AG04450 (cell line): ENCODE results near the gene FRMD4B. TPM values are rescaled to one million over a fixed set of nuclear protein-coding genes. Genes with fewer than 3 reads are reported as not detected.

Experiments
- CTCF ChIA-PET: fragments of 300-600, 350-600 bp; formaldehyde crosslinking; extraction: SDS; loops from one replicate; lab custom pipeline; 2022; ENCODE audit warnings: antibody characterized with exemption, inconsistent platforms; lab: Charles Lee
- POLR2A ChIA-PET: fragments of 350-600 bp; formaldehyde crosslinking; extraction: SDS; loops from one replicate; lab custom pipeline; 2021; ENCODE audit warnings: antibody characterized with exemption, inconsistent platforms; lab: Yijun Ruan, JAX
- DNase-seq: peaks from one replicate; pipeline ENCODE4 v3.0.0-alpha.2; 2011; ENCODE audit warnings: low read depth, low spot score
- H3K27ac ChIP-seq: one replicate; pipeline ENCODE4 v1.5.1; 2012; ENCODE audit warnings: low read depth, low read length, control low read depth
- H3K27me3 ChIP-seq: one replicate; pipeline ENCODE4 v1.6.0; 2012; ENCODE audit warnings: low read length; ENCODE audit not compliant: control insufficient read depth, insufficient read depth
- H3K4me3 ChIP-seq: 2 replicates; pipeline ENCODE4 v1.5.1; 2011; ENCODE audit warnings: mild to moderate bottlenecking, low read depth, low read length, control low read depth
- H3K9me3 ChIP-seq: 2 replicates; pipeline ENCODE4 v1.5.1; 2012; ENCODE audit warnings: low read length; ENCODE audit not compliant: control insufficient read depth, insufficient read depth
- polyA plus RNA-seq: library from polyadenylated mRNA; depleted of rRNA; stranded (reverse); fragments of >200 nt; gene quantifications from 2 replicates; pipeline ENCODE4 v1.2.3, GENCODE V29; 2011
- TF ChIP-seq, protein P1 (sequence below): IDR thresholded peaks from 2 replicates; pipeline ENCODE4 v1.5.1; 2011; ENCODE audit warnings: low read depth, low read length, control low read depth, inconsistent platforms

The FRMD4B gene
- polyA plus RNA-seq, 1 experiment = 0.09 TPM

DNA sequence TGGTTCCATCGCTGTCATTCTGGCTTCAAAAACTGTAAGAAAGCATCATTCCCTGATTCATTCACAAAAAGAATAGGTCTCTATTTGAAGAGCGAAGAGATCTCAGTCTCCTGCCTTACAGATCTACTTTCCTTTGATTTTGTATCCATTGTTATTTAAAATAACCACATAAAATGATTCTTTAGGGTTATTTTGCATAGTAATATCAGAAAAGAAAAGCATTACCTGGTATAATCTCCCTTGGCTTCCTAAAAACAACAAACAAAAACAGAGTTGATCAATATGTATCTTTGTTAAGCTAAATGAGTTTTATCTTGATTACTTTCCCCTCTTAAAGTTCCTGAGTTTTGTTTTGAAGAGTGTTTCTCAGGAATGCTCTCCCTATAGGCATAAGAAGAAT, 136.9 kb downstream of the FRMD4B start:
- Histone ChIP-seq H3K27ac (no peak overlapping the region), H3K9me3 (no peaks in the 10 kb centered on the region), H3K4me3 (no peak overlapping the region), H3K27me3 (peaks cover 21% of the 10 kb centered on the region)
- TF ChIP-seq, protein P1, sequence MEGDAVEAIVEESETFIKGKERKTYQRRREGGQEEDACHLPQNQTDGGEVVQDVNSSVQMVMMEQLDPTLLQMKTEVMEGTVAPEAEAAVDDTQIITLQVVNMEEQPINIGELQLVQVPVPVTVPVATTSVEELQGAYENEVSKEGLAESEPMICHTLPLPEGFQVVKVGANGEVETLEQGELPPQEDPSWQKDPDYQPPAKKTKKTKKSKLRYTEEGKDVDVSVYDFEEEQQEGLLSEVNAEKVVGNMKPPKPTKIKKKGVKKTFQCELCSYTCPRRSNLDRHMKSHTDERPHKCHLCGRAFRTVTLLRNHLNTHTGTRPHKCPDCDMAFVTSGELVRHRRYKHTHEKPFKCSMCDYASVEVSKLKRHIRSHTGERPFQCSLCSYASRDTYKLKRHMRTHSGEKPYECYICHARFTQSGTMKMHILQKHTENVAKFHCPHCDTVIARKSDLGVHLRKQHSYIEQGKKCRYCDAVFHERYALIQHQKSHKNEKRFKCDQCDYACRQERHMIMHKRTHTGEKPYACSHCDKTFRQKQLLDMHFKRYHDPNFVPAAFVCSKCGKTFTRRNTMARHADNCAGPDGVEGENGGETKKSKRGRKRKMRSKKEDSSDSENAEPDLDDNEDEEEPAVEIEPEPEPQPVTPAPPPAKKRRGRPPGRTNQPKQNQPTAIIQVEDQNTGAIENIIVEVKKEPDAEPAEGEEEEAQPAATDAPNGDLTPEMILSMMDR = no peak
- ChIA-PET CTCF (interaction anchor here (0.6 kb wide), 1 partner anchor 364 kb away, joined by 4 read pairs; no protein-coding TSS in a partner anchor), POLR2A (no interaction called here)
- DNase-seq = no peak

DNA sequence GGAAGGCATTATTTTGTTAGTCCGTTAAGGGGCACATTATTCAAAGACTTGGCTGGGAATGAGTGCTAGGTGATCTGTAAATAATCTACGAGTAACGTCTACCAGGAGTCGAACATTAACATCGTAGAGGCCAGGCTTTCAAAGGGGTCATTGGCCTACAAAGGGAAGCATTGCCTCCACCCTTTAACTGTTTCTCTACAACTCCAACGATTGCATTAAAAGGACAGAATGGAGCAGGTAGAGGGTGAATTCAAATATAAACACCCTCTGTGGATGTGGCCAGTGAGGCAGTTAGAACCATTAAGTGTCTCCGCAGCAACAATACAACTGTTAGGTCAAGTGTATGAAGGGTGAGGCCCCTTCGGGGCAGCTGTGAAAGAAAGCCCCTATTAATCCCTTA, 137.5 kb downstream of the FRMD4B start:
- TF ChIP-seq, protein P1 = no peak
- ChIA-PET POLR2A (no interaction called here), CTCF (interaction anchor here (0.6 kb wide), 1 partner anchor 363 kb away, joined by 4 read pairs; no protein-coding TSS in a partner anchor)
- no peak overlapping the region for H3K4me3 ChIP-seq
- H3K27me3 ChIP-seq = peaks cover 20% of the 10 kb centered on the region
- no peaks in the 10 kb centered on the region for H3K9me3 ChIP-seq
- no peak overlapping the region for H3K27ac ChIP-seq
- no peak for DNase-seq

DNA sequence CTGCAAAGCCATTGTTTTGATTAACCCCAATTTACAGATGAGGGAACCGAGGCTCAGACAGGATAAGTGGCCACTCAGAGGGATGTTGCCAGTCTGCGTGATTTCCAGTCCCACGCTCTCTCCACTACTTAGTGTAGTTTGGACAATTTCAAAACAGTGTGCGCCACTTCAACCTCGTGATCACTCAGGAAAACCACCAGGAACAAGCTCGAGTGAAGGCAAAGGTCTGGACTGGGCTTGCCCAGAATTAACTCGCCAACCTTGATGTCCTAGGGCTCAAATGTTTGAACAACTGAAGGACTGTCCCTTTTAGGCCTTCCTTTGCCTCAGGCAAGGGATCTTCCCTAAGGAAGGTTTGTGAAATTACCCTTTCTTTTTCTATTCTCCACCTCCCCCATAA, 139.3 kb downstream of the FRMD4B start:
- POLR2A ChIA-PET = no interaction called here
- Histone ChIP-seq H3K27me3 (peaks cover 18% of the 10 kb centered on the region), H3K27ac (no peak overlapping the region), H3K9me3 (no peaks in the 10 kb centered on the region), H3K4me3 (no peak overlapping the region)
- CTCF ChIA-PET = no interaction called here
- DNase-seq = no peak
- TF ChIP-seq, protein P1 = no peak

DNA sequence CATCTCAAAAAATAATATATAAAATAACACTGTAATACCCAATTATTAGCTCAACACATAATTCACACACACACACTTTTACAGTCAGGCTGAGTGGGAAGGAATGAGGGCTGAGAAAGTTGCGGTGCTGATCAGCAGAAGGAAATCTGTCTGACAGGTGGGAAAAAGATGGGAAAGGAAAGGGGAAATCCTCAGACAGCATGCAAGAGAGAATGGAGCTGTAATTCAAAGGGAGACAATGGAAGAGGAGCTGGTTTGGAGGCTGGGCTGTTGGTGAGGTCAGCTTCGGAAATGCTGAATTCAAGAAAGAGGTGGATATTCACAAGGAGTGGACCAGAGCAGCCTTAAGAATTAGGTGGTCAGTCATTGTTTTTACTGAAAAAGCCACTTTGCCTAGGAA, 141.8 kb downstream of the FRMD4B start:
- TF ChIP-seq, protein P1 = no peak
- Histone ChIP-seq H3K27me3 (peaks cover 25% of the 10 kb centered on the region), H3K9me3 (no peaks in the 10 kb centered on the region), H3K4me3 (no peak overlapping the region), H3K27ac (no peak overlapping the region)
- DNase-seq = no peak
- ChIA-PET CTCF (interaction anchor here (0.5 to 1.3 kb wide), 4 partner anchors 31 to 166 kb away, joined by 3 to 6 read pairs (median 4); no protein-coding TSS in a partner anchor), POLR2A (no interaction called here)

DNA sequence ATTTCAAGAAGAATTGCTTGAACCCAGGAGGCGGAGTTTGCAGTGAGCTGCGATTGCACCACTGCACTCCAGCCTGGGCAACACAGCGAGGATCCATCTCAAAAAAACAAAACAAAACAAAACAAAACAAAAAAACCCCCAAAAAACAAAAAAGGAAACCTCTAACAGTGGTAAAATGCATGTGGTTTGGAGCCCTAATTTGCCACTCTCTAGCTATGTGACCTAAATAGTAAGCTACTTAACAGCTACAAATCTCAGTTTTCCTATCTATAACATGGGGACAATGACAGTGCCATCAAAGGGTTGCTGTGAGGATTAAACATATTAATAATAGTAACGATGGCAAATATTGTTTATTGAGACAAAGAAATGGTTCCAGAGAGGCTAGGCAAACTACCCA, 144.1 kb downstream of the FRMD4B start:
- POLR2A ChIA-PET = no interaction called here
- CTCF ChIA-PET = interaction anchor here (0.6 to 0.7 kb wide), 2 partner anchors 64 to 72 kb away, joined by 3 to 5 read pairs; no protein-coding TSS in a partner anchor
- DNase-seq = no peak
- H3K27ac ChIP-seq = no peak overlapping the region
- H3K27me3 ChIP-seq = peaks cover 20% of the 10 kb centered on the region
- no peak overlapping the region for H3K4me3 ChIP-seq
- TF ChIP-seq, protein P1 = no peak
- H3K9me3 ChIP-seq = no peaks in the 10 kb centered on the region
